DND-41 (cell line): ENCODE results near the gene GPC6.

Experiments used
- ATAC-seq: fragments of 200-7000 bp; cut with Tn5 transposase; 3 replicates; pipeline ENCODE4 v1.9.1; 2021; ENCODE audit warnings: low read depth; ENCODE audit not compliant: insufficient read depth
- DNase-seq: peaks from one replicate; pipeline ENCODE4 v3.0.0-alpha.2; 2020
- H2AFZ ChIP-seq: 2 replicates; pipeline ENCODE4 v1.6.0; 2012; ENCODE audit warnings: low read depth, low read length
- H3K27ac ChIP-seq: 2 replicates; pipeline ENCODE4 v1.5.1; 2012; ENCODE audit warnings: low read length, inconsistent platforms
- H3K27me3 ChIP-seq: fragments of 200-600 bp; sonication (generic); 2 replicates; pipeline ENCODE4 v1.6.0; 2012; ENCODE audit warnings: low read length, mild to moderate bottlenecking, inconsistent platforms; ENCODE audit not compliant: insufficient read depth, poor library complexity
- H3K36me3 ChIP-seq: 2 replicates; pipeline ENCODE4 v1.5.1; 2012; ENCODE audit warnings: low read length, inconsistent platforms; ENCODE audit not compliant: insufficient read depth
- H3K4me1 ChIP-seq: 2 replicates; pipeline ENCODE4 v1.5.1; 2012; ENCODE audit warnings: mild to moderate bottlenecking, low read length; ENCODE audit not compliant: insufficient read depth
- H3K4me2 ChIP-seq: 2 replicates; pipeline ENCODE4 v1.6.0; 2012; ENCODE audit warnings: mild to moderate bottlenecking, moderate library complexity, low read length, inconsistent platforms; ENCODE audit not compliant: insufficient read depth
- H3K4me3 ChIP-seq, 2 experiments: fragments of 200-600 bp in 1 of 2; shearing (Covaris generic) in 1 of 2; 2 replicates each; pipeline ENCODE4 v1.5.1; 2012 to 2016; ENCODE audit warnings: inconsistent platforms in 2 of 2, low read length in 2 of 2, mild to moderate bottlenecking in 2 of 2, low read depth in 1 of 2, moderate library complexity in 1 of 2
- H3K79me2 ChIP-seq: 2 replicates; pipeline ENCODE4 v1.6.0; 2012; ENCODE audit warnings: low read length, inconsistent platforms; ENCODE audit not compliant: insufficient read depth
- H3K9ac ChIP-seq: 2 replicates; pipeline ENCODE4 v1.6.0; 2012; ENCODE audit warnings: low read depth, mild to moderate bottlenecking, inconsistent platforms, low read length, moderate library complexity
- H3K9me3 ChIP-seq: 2 replicates; pipeline ENCODE4 v1.5.1; 2012; ENCODE audit warnings: low read length, moderate library complexity, mild to moderate bottlenecking, inconsistent platforms; ENCODE audit not compliant: insufficient read depth, severe bottlenecking
- H4K20me1 ChIP-seq: 2 replicates; pipeline ENCODE4 v1.6.0; 2012; ENCODE audit warnings: low read length; ENCODE audit not compliant: insufficient read depth
- CTCF ChIP-seq: IDR thresholded peaks from 2 replicates; pipeline ENCODE4 v1.5.1; 2012; ENCODE audit warnings: borderline replicate concordance, low read length, moderate library complexity, mild to moderate bottlenecking; ENCODE audit not compliant: poor library complexity, severe bottlenecking; ENCODE audit errors: extremely low read depth
- EZH2 ChIP-seq: IDR thresholded peaks from 3 replicates; pipeline ENCODE4 v1.6.1; 2012; ENCODE audit warnings: borderline replicate concordance, low read depth, mild to moderate bottlenecking, moderate library complexity, low read length, inconsistent platforms; ENCODE audit not compliant: severe bottlenecking

The GPC6 gene

GRCh38 chr13:93881411-93881810 is 654.8 kb downstream of the GPC6 start:
- no peaks in the 10 kb centered on the region for H4K20me1 ChIP-seq
- TF ChIP-seq EZH2 (no peak), CTCF (no peak)
- no peaks in the 10 kb centered on the region for H3K4me1 ChIP-seq
- DNase-seq (no peak), ATAC-seq (no peak)
- no peaks in the 10 kb centered on the region for H3K79me2 ChIP-seq
- no peaks in the 10 kb centered on the region for H3K36me3 ChIP-seq
- no peak overlapping the region for H2AFZ ChIP-seq
- no peaks in the 10 kb centered on the region for H3K9me3 ChIP-seq
- no peak overlapping the region for H3K4me2 ChIP-seq
- H3K9ac ChIP-seq: no peak overlapping the region
- H3K4me3 ChIP-seq: no peak overlapping the region
- H3K27ac ChIP-seq: no peak overlapping the region
- H3K27me3 ChIP-seq: no peaks in the 10 kb centered on the region

DNA sequence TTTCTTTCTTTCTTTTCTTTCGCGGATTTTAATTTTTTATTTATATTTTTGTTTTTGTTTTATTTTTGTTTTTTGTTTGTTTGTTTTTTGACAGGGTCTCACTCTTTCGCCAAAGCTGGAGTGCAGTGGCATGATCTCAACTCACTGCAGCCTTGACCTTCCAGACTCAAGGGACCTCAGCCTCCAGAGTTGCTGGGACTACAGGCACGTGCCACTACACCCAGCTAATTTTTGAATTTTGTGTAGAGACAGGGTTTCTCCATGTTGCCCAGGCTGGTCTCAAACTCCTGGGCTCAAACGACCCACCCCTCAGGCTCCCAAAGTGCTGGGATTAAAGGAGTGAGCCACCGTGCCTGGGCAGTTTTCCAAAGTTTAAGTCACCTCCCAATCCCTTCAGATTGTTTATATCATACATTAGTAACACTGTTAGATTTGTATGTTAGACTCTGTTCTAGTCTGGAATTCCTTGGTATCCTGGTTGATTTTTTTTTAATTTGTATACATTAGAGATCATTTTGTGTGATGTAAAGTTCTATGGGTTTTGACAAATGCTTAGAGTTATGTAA is 655.6 kb downstream of the GPC6 start:
- no peaks in the 10 kb centered on the region for H3K79me2 ChIP-seq
- H4K20me1 ChIP-seq: no peaks in the 10 kb centered on the region
- no peak for TF ChIP-seq EZH2
- TF ChIP-seq CTCF: no peak
- H3K4me2 ChIP-seq: no peak overlapping the region
- no peak overlapping the region for H3K4me3 ChIP-seq
- no peaks in the 10 kb centered on the region for H3K4me1 ChIP-seq
- H3K9ac ChIP-seq: no peak overlapping the region
- no peaks in the 10 kb centered on the region for H3K9me3 ChIP-seq
- no peaks in the 10 kb centered on the region for H3K36me3 ChIP-seq
- DNase-seq (no peak), ATAC-seq (no peak)
- H2AFZ ChIP-seq: no peak overlapping the region
- H3K27ac ChIP-seq: no peak overlapping the region
- H3K27me3 ChIP-seq: no peaks in the 10 kb centered on the region

DNA sequence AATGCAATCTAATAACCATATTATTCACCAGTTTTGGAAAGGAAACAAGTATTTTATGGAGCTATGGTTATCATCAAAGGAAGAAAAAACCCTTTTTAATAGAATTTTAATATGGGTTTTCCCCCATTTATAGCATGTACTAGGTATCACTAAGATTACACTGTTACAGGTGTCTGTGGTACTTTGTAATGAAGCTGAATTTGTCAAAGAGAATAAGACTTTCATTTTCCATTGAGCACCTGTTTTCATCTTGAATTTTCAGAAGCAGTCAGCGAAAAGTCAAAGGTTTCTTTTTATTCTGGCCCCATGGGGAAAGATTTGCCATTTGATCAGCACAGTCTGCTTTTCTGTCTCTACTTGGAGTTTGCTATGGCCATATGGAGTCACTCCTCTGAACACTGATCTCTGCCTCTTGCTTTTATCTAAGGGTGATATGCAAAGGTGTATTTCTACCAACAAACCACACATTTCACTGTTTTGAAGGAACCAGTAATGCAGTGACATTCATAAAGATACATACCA is 662.9 kb downstream of the GPC6 start:
- H3K79me2 ChIP-seq: no peaks in the 10 kb centered on the region
- no peaks in the 10 kb centered on the region for H3K27me3 ChIP-seq
- no peak overlapping the region for H2AFZ ChIP-seq
- no peaks in the 10 kb centered on the region for H4K20me1 ChIP-seq
- H3K4me1 ChIP-seq: no peaks in the 10 kb centered on the region
- H3K36me3 ChIP-seq: no peaks in the 10 kb centered on the region
- no peaks in the 10 kb centered on the region for H3K9me3 ChIP-seq
- no peak overlapping the region for H3K4me3 ChIP-seq
- H3K9ac ChIP-seq: no peak overlapping the region
- DNase-seq (no peak), ATAC-seq (no peak)
- H3K27ac ChIP-seq: no peak overlapping the region
- H3K4me2 ChIP-seq: no peak overlapping the region
- TF ChIP-seq CTCF: no peak
- no peak for TF ChIP-seq EZH2
